ENCODE results near the gene KIR2DL4.
"Not testable (repeated sequence)": the region's sequence is repeated elsewhere in the genome, so short reads cannot be mapped to it uniquely, and the experiment has no call there.

DNA sequence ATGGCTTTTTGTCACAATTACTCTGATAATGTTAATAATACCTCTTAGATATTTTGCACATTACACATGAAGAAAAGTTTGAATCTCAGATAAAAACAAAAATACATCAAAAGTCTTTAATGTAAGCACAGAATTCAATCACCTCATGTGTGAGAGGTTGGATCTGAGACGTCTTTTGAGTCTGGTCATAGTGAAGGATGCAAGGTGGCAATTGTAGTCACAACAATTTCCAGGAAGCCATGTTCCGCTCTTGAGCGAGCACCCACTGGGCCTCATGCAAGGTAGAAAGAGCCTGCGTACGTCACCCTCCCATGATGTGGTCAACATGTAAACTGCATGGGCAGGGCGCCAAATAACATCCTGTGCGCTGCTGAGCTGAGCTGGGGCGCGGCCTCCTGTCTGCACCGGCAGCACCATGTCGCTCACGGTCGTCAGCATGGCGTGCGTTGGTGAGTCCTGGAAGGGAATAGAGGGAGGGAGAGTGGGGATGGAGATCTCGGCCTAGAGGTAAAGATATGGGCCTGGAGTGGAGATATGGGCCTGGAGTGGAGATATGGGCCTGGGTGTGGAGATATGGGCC is 46.7 kb downstream of the KIR2DL4 start, which contains the start of gene KIR3DL2:
- TF ChIP-seq EZH2 (IDR thresholded peaks at IDR 0.05; ENCODE audit: insufficient read depth, poor library complexity, severe bottlenecking); EZH2phosphoT487 (IDR thresholded peaks at IDR 0.05; ENCODE audit: insufficient read depth, low read depth): not testable (repeated sequence)

All from GM23248 (cell line).